WTC11 (cell line): ENCODE data around the gene PPP4C. TPM values are rescaled to one million over a fixed set of nuclear protein-coding genes. Genes with fewer than 3 reads are reported as not detected.
A peak's percentile ranks its signal among the peaks of the same experiment; 100 is the strongest.

ENCODE experiments used
- ATAC-seq: fragments of 200-7000 bp; cut with Tn5 transposase; 2 replicates; pipeline ENCODE4 v1.10.0; 2021; ENCODE audit warnings: mild to moderate bottlenecking, moderate library complexity
- CTCF ChIA-PET: fragments of 300-600 bp; sonication (Branson Sonifier 250); formaldehyde crosslinking; loops from one replicate; lab custom pipeline; 2021; ENCODE audit warnings: antibody characterized with exemption; lab: Charles Lee
- POLR2A ChIA-PET: fragments of 350-600 bp; sonication (Branson Sonifier 250); formaldehyde crosslinking; loops from one replicate; lab custom pipeline; 2021; ENCODE audit warnings: antibody characterized with exemption; lab: Charles Lee
- DNase-seq: peaks from one replicate; pipeline ENCODE4 v3.0.0; 2021; ENCODE audit warnings: low spot score
- H3K27ac Mint-ChIP-seq: 2 replicates; pipeline ENCODE4 v1.8.0; 2021; ENCODE audit warnings: mixed read lengths
- H3K27me3 Mint-ChIP-seq: 2 replicates; pipeline ENCODE4 v1.8.0; 2021; ENCODE audit warnings: low read depth, mild to moderate bottlenecking, moderate library complexity, mixed read lengths
- H3K36me3 Mint-ChIP-seq: 2 replicates; pipeline ENCODE4 v1.8.0; 2021; ENCODE audit warnings: mixed read lengths
- H3K4me1 Mint-ChIP-seq: 2 replicates; pipeline ENCODE4 v1.8.0; 2022; ENCODE audit warnings: mixed read lengths
- H3K4me3 Mint-ChIP-seq: 2 replicates; pipeline ENCODE4 v1.8.0; 2021; ENCODE audit warnings: mild to moderate bottlenecking, moderate library complexity, mixed read lengths
- H3K9me3 Mint-ChIP-seq: 2 replicates; pipeline ENCODE4 v1.8.0; 2021; ENCODE audit warnings: mixed read lengths
- ATF2 ChIP-seq: sonication (generic); formaldehyde crosslinking; IDR thresholded peaks from 2 replicates; pipeline ENCODE4 v1.8.1; 2022; ENCODE audit warnings: low read depth, missing genetic modification reagents, borderline replicate concordance
- CBFB ChIP-seq: sonication (generic); formaldehyde crosslinking; IDR thresholded peaks from 2 replicates; pipeline ENCODE4 v1.8.1; 2022; ENCODE audit warnings: mild to moderate bottlenecking, low read depth, missing genetic modification reagents
- E2F1 ChIP-seq: sonication (generic); formaldehyde crosslinking; IDR thresholded peaks from 2 replicates; pipeline ENCODE4 v1.8.0; 2022; ENCODE audit warnings: mild to moderate bottlenecking, missing genetic modification reagents
- E2F4 ChIP-seq: sonication (generic); formaldehyde crosslinking; IDR thresholded peaks from 2 replicates; pipeline ENCODE4 v1.8.1; 2022; ENCODE audit warnings: low read depth, mild to moderate bottlenecking, moderate library complexity, missing genetic modification reagents, borderline replicate concordance
- E2F5 ChIP-seq: sonication (generic); formaldehyde crosslinking; IDR thresholded peaks from 2 replicates; pipeline ENCODE4 v1.8.1; 2022; ENCODE audit warnings: mild to moderate bottlenecking, moderate library complexity, missing genetic modification reagents
- ELF4 ChIP-seq: sonication (generic); formaldehyde crosslinking; IDR thresholded peaks from 2 replicates; pipeline ENCODE4 v1.8.1; 2022; ENCODE audit warnings: low read depth, mild to moderate bottlenecking, moderate library complexity, missing genetic modification reagents
- FOXP4 ChIP-seq: sonication (generic); formaldehyde crosslinking; IDR thresholded peaks from 2 replicates; pipeline ENCODE4 v1.8.0; 2022; ENCODE audit warnings: mild to moderate bottlenecking, missing genetic modification reagents
- GABPB1 ChIP-seq: sonication (generic); formaldehyde crosslinking; IDR thresholded peaks from 2 replicates; pipeline ENCODE4 v1.8.1; 2023; ENCODE audit warnings: mild to moderate bottlenecking, missing genetic modification reagents
- GRHL2 ChIP-seq: fragments of 250-450 bp; sonication (Bioruptor Pico); IDR thresholded peaks from 2 replicates; pipeline ENCODE4 v1.8.0; 2022; ENCODE audit warnings: mild to moderate bottlenecking, moderate library complexity; ENCODE audit not compliant: insufficient replicate concordance, severe bottlenecking
- HMGA2 ChIP-seq: fragments of 250-450 bp; sonication (Bioruptor Pico); IDR thresholded peaks from 2 replicates; pipeline ENCODE4 v1.4.0; 2021; ENCODE audit warnings: mild to moderate bottlenecking, moderate library complexity
- IRF1 ChIP-seq: sonication (generic); formaldehyde crosslinking; IDR thresholded peaks from 2 replicates; pipeline ENCODE4 v1.8.0; 2023; ENCODE audit warnings: missing genetic modification reagents
- IRF2 ChIP-seq: sonication (generic); formaldehyde crosslinking; IDR thresholded peaks from 2 replicates; pipeline ENCODE4 v1.8.0; 2022; ENCODE audit warnings: low read depth, missing genetic modification reagents, borderline replicate concordance
- MAX ChIP-seq: sonication (generic); formaldehyde crosslinking; IDR thresholded peaks from 2 replicates; pipeline ENCODE4 v1.8.0; 2022; ENCODE audit warnings: mild to moderate bottlenecking, missing genetic modification reagents
- OVOL2 ChIP-seq: fragments of 250-450 bp; sonication (Bioruptor Pico); IDR thresholded peaks from 2 replicates; pipeline ENCODE4 v1.9.0; 2021; ENCODE audit warnings: mild to moderate bottlenecking, borderline replicate concordance
- PRRX2 ChIP-seq: fragments of 250-450 bp; sonication (Bioruptor Pico); IDR thresholded peaks from 2 replicates; pipeline ENCODE4 v1.8.0; 2021; ENCODE audit warnings: mild to moderate bottlenecking
- SMAD4 ChIP-seq: sonication (generic); formaldehyde crosslinking; IDR thresholded peaks from 2 replicates; pipeline ENCODE4 v1.8.0; 2022; ENCODE audit warnings: mild to moderate bottlenecking, missing genetic modification reagents
- TCF7 ChIP-seq: sonication (generic); formaldehyde crosslinking; IDR thresholded peaks from 2 replicates; pipeline ENCODE4 v1.8.0; 2022; ENCODE audit warnings: mild to moderate bottlenecking, low read depth, missing genetic modification reagents, moderate library complexity
- USF2 ChIP-seq: sonication (generic); formaldehyde crosslinking; IDR thresholded peaks from 2 replicates; pipeline ENCODE4 v1.8.1; 2023; ENCODE audit warnings: mild to moderate bottlenecking, missing genetic modification reagents, moderate library complexity
- ZBTB21 ChIP-seq: sonication (generic); formaldehyde crosslinking; IDR thresholded peaks from 2 replicates; pipeline ENCODE4 v1.8.1; 2023; ENCODE audit warnings: mild to moderate bottlenecking, missing genetic modification reagents, borderline replicate concordance
- ZNF121 ChIP-seq: sonication (generic); formaldehyde crosslinking; IDR thresholded peaks from 2 replicates; pipeline ENCODE4 v1.8.0; 2023; ENCODE audit warnings: missing genetic modification reagents
- ZNF138 ChIP-seq: sonication (generic); formaldehyde crosslinking; conservative IDR thresholded peaks from 2 replicates; pipeline ENCODE4 v1.8.1; 2022; ENCODE audit warnings: mild to moderate bottlenecking, moderate library complexity, missing genetic modification reagents
- ZNF281 ChIP-seq: sonication (generic); formaldehyde crosslinking; IDR thresholded peaks from 2 replicates; pipeline ENCODE4 v1.8.0; 2023; ENCODE audit warnings: mild to moderate bottlenecking, missing genetic modification reagents
- ZNF671 ChIP-seq: fragments of 250-450 bp; sonication (Bioruptor Pico); IDR thresholded peaks from 2 replicates; pipeline ENCODE4 v1.8.0; 2021; ENCODE audit warnings: mild to moderate bottlenecking
- total RNA-seq: library from RNA; stranded (reverse); gene quantifications from 3 replicates; pipeline ENCODE4 v1.2.3, GENCODE V29; 2021

Gene PPP4C
- total RNA-seq, 1 experiment from 2014 or later: 164 TPM

GRCh38 chr16:30064729-30065101 is 11.1 kb upstream of the PPP4C start (continued):
- TF ChIP-seq ATF2 (CRISPR knock-in tag): no peak

- Mint-ChIP-seq H3K27me3 (no peaks in the 10 kb centered on the region), H3K36me3 (peaks cover 37% of the 10 kb centered on the region), H3K4me1 (peaks cover 37% of the 10 kb centered on the region), H3K4me3 (peak within 1 kb of the TSS; percentile 96), H3K27ac (peak within 1 kb of the TSS; percentile 99), H3K9me3 (no peaks in the 10 kb centered on the region)
- DNase-seq (peak; percentile 92), ATAC-seq (peak; percentile 86)
- ChIA-PET POLR2A (interaction anchor here (0.6 to 2.3 kb wide), 7 partner anchors 9 to 352 kb away, joined by 3 to 27 read pairs (median 5); partner anchors contain the start of genes HIRIP3, TBX6, TLCD3B and YPEL3), CTCF (interaction anchor here (0.5 to 5.1 kb wide), 17 partner anchors 11 to 364 kb away, joined by 3 to 89 read pairs (median 4); partner anchors contain the start of genes DCTPP1, PAGR1, PPP4C and SEZ6L2)
- TF ChIP-seq TCF7 (CRISPR knock-in tag) (no peak), HMGA2 (CRISPR knock-in tag) (no peak), SMAD4 (CRISPR knock-in tag) (no peak), IRF2 (CRISPR knock-in tag) (no peak), ZNF138 (CRISPR knock-in tag) (no peak), OVOL2 (CRISPR knock-in tag) (no peak), E2F5 (CRISPR knock-in tag) (peak; percentile 54; the same call in 1 of the 2 replicates), GRHL2 (no peak), USF2 (CRISPR knock-in tag) (peak; percentile 3), FOXP4 (peak; percentile 77), PRRX2 (no peak), CBFB (CRISPR knock-in tag) (0 out of 2 replicates have a peak, but pooled peaks have one; percentile 17), IRF1 (CRISPR knock-in tag) (0 out of 2 replicates have a peak, but pooled peaks have one; percentile 9), E2F4 (CRISPR knock-in tag) (no peak), GABPB1 (CRISPR knock-in tag) (peak; percentile 86), ZNF281 (CRISPR knock-in tag) (peak; percentile 29; the same call in 1 of the 2 replicates), ZBTB21 (peak; percentile 55; the same call in 1 of the 2 replicates), ZNF671 (CRISPR knock-in tag) (no peak), E2F1 (CRISPR knock-in tag) (0 out of 2 replicates have a peak, but pooled peaks have one; percentile 30), ELF4 (CRISPR knock-in tag) (no peak), ZNF121 (CRISPR knock-in tag) (no peak), MAX (CRISPR knock-in tag) (peak; percentile 82)
Observed at GRCh38 chr16:30065102-30065942, 10.5 kb upstream of the PPP4C start, which contains the start of gene ALDOA. TSS of gene ALDOA (plus strand) at chr16:30065760. CDS start at chr16:30066898, 1,138 bp downstream.
